ENCODE results near the gene ST3GAL6. TPM values are rescaled to one million over a fixed set of nuclear protein-coding genes. Genes with fewer than 3 reads are reported as not detected.

The ST3GAL6 gene
- total and polyA plus RNA-seq, 2 of the 13 experiments (the other 11 are each of a cell fraction or from before 2014, with no cell fraction given): 17.5 to 23.2 TPM

- TF ChIP-seq TEAD2 (CRISPR knock-in tag; IDR thresholded peaks at IDR 0.05): no peak
- TF ChIP-seq TCF12 (IDR thresholded peaks at IDR 0.05): no peak
- no peak for TF ChIP-seq TCF12 (CRISPR knock-in tag; IDR thresholded peaks at IDR 0.05)
- peak; percentile 41; the same call in 1 of the 2 replicates for TF ChIP-seq HNF4A (CRISPR knock-in tag; IDR thresholded peaks at IDR 0.05)
- TF ChIP-seq ZNF414 (CRISPR knock-in tag; IDR thresholded peaks at IDR 0.05): no peak
- no peak for TF ChIP-seq ZNF326 (CRISPR knock-in tag; IDR thresholded peaks at IDR 0.05; ENCODE audit: borderline replicate concordance)
- TF ChIP-seq KDM4B (CRISPR knock-in tag; IDR thresholded peaks at IDR 0.05): no peak
- no peak for TF ChIP-seq EED (CRISPR knock-in tag; IDR thresholded peaks at IDR 0.05)
- TF ChIP-seq THYN1 (CRISPR knock-in tag; IDR thresholded peaks at IDR 0.05; ENCODE audit: borderline replicate concordance, low read depth): no peak
- TF ChIP-seq HCFC1 (IDR thresholded peaks at IDR 0.05; ENCODE audit: low read depth, low read length): no peak
- no peak for TF ChIP-seq ZFYVE20 (CRISPR knock-in tag; IDR thresholded peaks at IDR 0.05; ENCODE audit: borderline replicate concordance, low read depth)
- no peak for TF ChIP-seq NR2F1 (CRISPR knock-in tag; IDR thresholded peaks at IDR 0.05)
- no peak for TF ChIP-seq GMEB1 (CRISPR knock-in tag; IDR thresholded peaks at IDR 0.05; ENCODE audit: borderline replicate concordance)
- TF ChIP-seq ZNF513 (CRISPR knock-in tag; conservative IDR thresholded peaks at IDR 0.05): no peak
- no peak for TF ChIP-seq ZNF275 (CRISPR knock-in tag; IDR thresholded peaks at IDR 0.05; ENCODE audit: borderline replicate concordance)
- TF ChIP-seq NCOA1 (CRISPR knock-in tag; IDR thresholded peaks at IDR 0.05): no peak
- no peak for TF ChIP-seq SOX6 (IDR thresholded peaks at IDR 0.05)
- peak; percentile 66 for TF ChIP-seq SOX6 (CRISPR knock-in tag; IDR thresholded peaks at IDR 0.05)
- no peak for TF ChIP-seq FUBP1 (CRISPR knock-in tag; IDR thresholded peaks at IDR 0.05; ENCODE audit: borderline replicate concordance)
- 0 out of 2 replicates have a peak, but pooled peaks have one; percentile 20 for TF ChIP-seq GATAD1 (CRISPR knock-in tag; IDR thresholded peaks at IDR 0.05)
- TF ChIP-seq ZUFSP (CRISPR knock-in tag; IDR thresholded peaks at IDR 0.05; ENCODE audit: borderline replicate concordance): no peak
These were observed 20.9 kb downstream of the ST3GAL6 start (continued) for GRCh38 chr3:98784042-98784441.
